Loucy (cell line): ENCODE measurements around the gene SDK2.

Experiments
- H2AFZ ChIP-seq: fragments of 200-600 bp; sonication (generic); 2 replicates; pipeline ENCODE4 v1.6.0; 2016; ENCODE audit warnings: antibody characterized with exemption, mild to moderate bottlenecking, low read length, moderate library complexity
- H3F3A ChIP-seq: fragments of 200-600 bp; 2 replicates; pipeline ENCODE4 v1.6.0; 2016; ENCODE audit warnings: antibody characterized with exemption, low read depth, mild to moderate bottlenecking
- H3K27me3 ChIP-seq: fragments of 200-600 bp; sonication (generic); 2 replicates; pipeline ENCODE4 v1.6.1; 2014; ENCODE audit warnings: low read length, mild to moderate bottlenecking; ENCODE audit not compliant: insufficient read depth, poor library complexity, severe bottlenecking
- H3K36me3 ChIP-seq: fragments of 200-600 bp; sonication (generic); 2 replicates; pipeline ENCODE4 v1.6.1; 2016; ENCODE audit warnings: low read length; ENCODE audit not compliant: insufficient read depth
- H3K4me1 ChIP-seq: fragments of 200-600 bp; sonication (generic); 2 replicates; pipeline ENCODE4 v1.5.1; 2014; ENCODE audit warnings: low read length, mild to moderate bottlenecking; ENCODE audit not compliant: insufficient read depth, poor library complexity, severe bottlenecking
- H3K4me2 ChIP-seq: fragments of 200-600 bp; sonication (generic); 2 replicates; pipeline ENCODE4 v1.6.0; 2014; ENCODE audit warnings: antibody characterized with exemption, low read length, low read depth, mild to moderate bottlenecking; ENCODE audit not compliant: poor library complexity, severe bottlenecking
- H3K4me3 ChIP-seq: fragments of 200-600 bp; sonication (generic); 2 replicates; pipeline ENCODE4 v1.5.1; 2014; ENCODE audit warnings: low read length, mild to moderate bottlenecking, mixed read lengths; ENCODE audit not compliant: poor library complexity, severe bottlenecking
- H3K79me2 ChIP-seq: fragments of 200-600 bp; sonication (generic); 2 replicates; pipeline ENCODE4 v1.6.1; 2014; ENCODE audit warnings: low read length; ENCODE audit not compliant: insufficient read depth
- H3K9ac ChIP-seq: fragments of 200-600 bp; sonication (generic); 2 replicates; pipeline ENCODE4 v1.6.0; 2014; ENCODE audit warnings: mild to moderate bottlenecking, low read depth, low read length, moderate library complexity; ENCODE audit not compliant: poor library complexity, severe bottlenecking
- H3K9me2 ChIP-seq: fragments of 200-600 bp; sonication (generic); replicated peaks from 2 replicates; pipeline ENCODE4 v1.6.1; 2016; ENCODE audit warnings: low read depth, low read length, mixed read lengths
- H3K9me3 ChIP-seq: fragments of 200-600 bp; sonication (generic); 2 replicates; pipeline ENCODE4 v1.6.1; 2014; ENCODE audit warnings: mild to moderate bottlenecking, antibody characterized with exemption, low read length, low read depth; ENCODE audit not compliant: insufficient read depth
- H4K20me1 ChIP-seq: fragments of 200-600 bp; sonication (generic); 2 replicates; pipeline ENCODE4 v1.6.0; 2014; ENCODE audit warnings: antibody characterized with exemption, low read length, mild to moderate bottlenecking; ENCODE audit not compliant: insufficient read depth, poor library complexity, severe bottlenecking
- CTCF ChIP-seq: fragments of 200-600 bp; sonication (generic); conservative IDR thresholded peaks from 2 replicates; pipeline ENCODE4 v1.5.1; 2014; ENCODE audit warnings: mild to moderate bottlenecking, antibody characterized with exemption, low read length
- EZH2phosphoT487 ChIP-seq: fragments of 200-600 bp; IDR thresholded peaks from 2 replicates; pipeline ENCODE4 v1.6.1; 2018; ENCODE audit warnings: antibody characterized with exemption, mild to moderate bottlenecking, moderate library complexity, borderline replicate concordance

SDK2 gene

DNA sequence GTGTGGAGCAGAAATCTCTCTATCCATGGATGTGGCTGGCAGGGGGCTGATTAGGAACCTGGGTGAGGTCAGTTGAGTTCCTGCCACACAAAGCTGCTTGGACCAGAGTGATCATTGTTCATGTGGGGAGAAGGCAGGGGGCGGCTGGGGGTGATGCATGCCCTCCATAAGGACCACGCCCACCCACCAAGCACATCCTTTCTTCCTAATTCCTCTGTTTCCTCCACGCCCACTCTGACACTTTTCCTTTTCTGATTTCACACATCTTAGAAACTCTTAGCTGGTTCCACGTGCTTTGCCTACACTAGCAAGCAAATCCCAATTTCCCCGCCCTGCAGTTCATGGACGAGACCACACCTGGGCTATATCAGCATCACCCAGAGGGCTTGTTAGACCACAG is 108.5 kb downstream of the SDK2 start:
- TF ChIP-seq CTCF, result no peak
- TF ChIP-seq EZH2phosphoT487, result no peak
- Histone ChIP-seq H3F3A (no peaks in the 10 kb centered on the region), H3K4me2 (no peak overlapping the region), H2AFZ (no peak overlapping the region), H4K20me1 (no peaks in the 10 kb centered on the region), H3K27me3 (no peaks in the 10 kb centered on the region), H3K4me1 (peaks cover 40% of the 10 kb centered on the region), H3K4me3 (no peak overlapping the region), H3K36me3 (peaks cover 3% of the 10 kb centered on the region; the same call in 1 of the 2 replicates), H3K9me3 (no peaks in the 10 kb centered on the region), H3K9ac (no peak overlapping the region), H3K79me2 (peaks cover 6% of the 10 kb centered on the region; the same call in 1 of the 2 replicates), H3K9me2 (no peaks in the 10 kb centered on the region)

GRCh38 chr17:73534209-73534909 is 109.9 kb downstream of the SDK2 start:
- H3K4me2 ChIP-seq, result no peak overlapping the region
- no peak for TF ChIP-seq EZH2phosphoT487
- TF ChIP-seq CTCF, result no peak
- peaks cover 42% of the 10 kb centered on the region for H3K4me1 ChIP-seq
- no peaks in the 10 kb centered on the region for H4K20me1 ChIP-seq
- H3K36me3 ChIP-seq, result peaks cover 3% of the 10 kb centered on the region; the same call in 1 of the 2 replicates
- no peaks in the 10 kb centered on the region for H3K9me3 ChIP-seq
- H3K9ac ChIP-seq, result no peak overlapping the region
- H3K9me2 ChIP-seq, result no peaks in the 10 kb centered on the region
- no peaks in the 10 kb centered on the region for H3F3A ChIP-seq
- no peaks in the 10 kb centered on the region for H3K27me3 ChIP-seq
- no peak overlapping the region for H3K4me3 ChIP-seq
- peaks cover 9% of the 10 kb centered on the region; the same call in 1 of the 2 replicates for H3K79me2 ChIP-seq
- no peak overlapping the region for H2AFZ ChIP-seq

DNA sequence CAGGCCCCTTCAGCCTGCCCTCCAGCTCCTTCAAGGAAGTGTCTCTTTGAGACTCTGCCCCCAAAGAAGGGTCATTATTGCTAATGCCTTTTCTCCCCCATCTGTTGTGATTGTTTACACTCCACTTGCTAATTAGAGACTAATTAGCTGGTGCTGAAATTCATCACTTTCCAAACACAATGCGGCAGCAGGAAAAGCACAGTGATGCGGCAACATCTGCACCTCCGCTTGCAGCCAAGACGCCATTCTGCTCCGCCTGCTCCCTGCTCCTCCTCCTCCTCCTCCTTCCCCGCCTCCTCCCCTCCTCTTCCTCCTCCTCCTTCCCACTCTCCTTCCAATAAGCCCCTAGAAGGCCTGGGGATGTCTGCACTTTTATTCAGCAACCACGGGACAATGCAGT is 110.5 kb downstream of the SDK2 start:
- Histone ChIP-seq H3K4me1 (peaks cover 42% of the 10 kb centered on the region), H2AFZ (no peak overlapping the region), H3K9me2 (no peaks in the 10 kb centered on the region), H3K9me3 (no peaks in the 10 kb centered on the region), H3K79me2 (peaks cover 9% of the 10 kb centered on the region; the same call in 1 of the 2 replicates), H3K36me3 (peaks cover 5% of the 10 kb centered on the region; the same call in 1 of the 2 replicates), H3K4me3 (no peak overlapping the region), H3F3A (no peaks in the 10 kb centered on the region), H3K4me2 (no peak overlapping the region), H3K27me3 (no peaks in the 10 kb centered on the region), H4K20me1 (no peaks in the 10 kb centered on the region), H3K9ac (no peak overlapping the region)
- no peak for TF ChIP-seq EZH2phosphoT487
- no peak for TF ChIP-seq CTCF
